Measurements from ENCODE around the gene CAMTA1.

CAMTA1 gene

DNA sequence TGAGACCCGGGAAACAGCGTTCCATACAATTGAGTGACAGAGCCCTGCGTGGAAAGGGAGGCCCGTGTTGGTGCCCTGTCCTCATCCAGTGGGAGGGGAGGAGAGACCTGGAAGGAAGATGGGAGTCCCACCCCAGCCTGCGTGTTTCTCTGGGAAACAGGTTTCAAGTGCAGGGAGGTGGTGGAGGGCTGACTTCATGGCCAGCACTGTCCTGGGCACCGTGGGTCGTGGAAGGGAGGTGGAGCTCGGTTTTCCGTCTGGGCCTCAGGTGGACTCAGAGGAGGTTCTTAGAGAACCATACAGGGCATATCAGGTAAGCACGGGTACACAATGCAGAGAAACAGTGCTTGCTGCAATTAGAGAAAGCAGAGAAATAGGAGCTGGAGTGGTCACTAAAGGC lies 222.6 kb downstream of the CAMTA1 start:
- TF ChIP-seq, protein P1, sequence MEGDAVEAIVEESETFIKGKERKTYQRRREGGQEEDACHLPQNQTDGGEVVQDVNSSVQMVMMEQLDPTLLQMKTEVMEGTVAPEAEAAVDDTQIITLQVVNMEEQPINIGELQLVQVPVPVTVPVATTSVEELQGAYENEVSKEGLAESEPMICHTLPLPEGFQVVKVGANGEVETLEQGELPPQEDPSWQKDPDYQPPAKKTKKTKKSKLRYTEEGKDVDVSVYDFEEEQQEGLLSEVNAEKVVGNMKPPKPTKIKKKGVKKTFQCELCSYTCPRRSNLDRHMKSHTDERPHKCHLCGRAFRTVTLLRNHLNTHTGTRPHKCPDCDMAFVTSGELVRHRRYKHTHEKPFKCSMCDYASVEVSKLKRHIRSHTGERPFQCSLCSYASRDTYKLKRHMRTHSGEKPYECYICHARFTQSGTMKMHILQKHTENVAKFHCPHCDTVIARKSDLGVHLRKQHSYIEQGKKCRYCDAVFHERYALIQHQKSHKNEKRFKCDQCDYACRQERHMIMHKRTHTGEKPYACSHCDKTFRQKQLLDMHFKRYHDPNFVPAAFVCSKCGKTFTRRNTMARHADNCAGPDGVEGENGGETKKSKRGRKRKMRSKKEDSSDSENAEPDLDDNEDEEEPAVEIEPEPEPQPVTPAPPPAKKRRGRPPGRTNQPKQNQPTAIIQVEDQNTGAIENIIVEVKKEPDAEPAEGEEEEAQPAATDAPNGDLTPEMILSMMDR (IDR thresholded peaks at IDR 0.05; ENCODE audit: insufficient read depth, low read depth, low read length, missing control alignments), result no peak
- DNase-seq (ENCODE audit: low read depth), result no peak
- H3K4me3 ChIP-seq (ENCODE audit: low read depth, low read length), result no peak overlapping the region

DNA sequence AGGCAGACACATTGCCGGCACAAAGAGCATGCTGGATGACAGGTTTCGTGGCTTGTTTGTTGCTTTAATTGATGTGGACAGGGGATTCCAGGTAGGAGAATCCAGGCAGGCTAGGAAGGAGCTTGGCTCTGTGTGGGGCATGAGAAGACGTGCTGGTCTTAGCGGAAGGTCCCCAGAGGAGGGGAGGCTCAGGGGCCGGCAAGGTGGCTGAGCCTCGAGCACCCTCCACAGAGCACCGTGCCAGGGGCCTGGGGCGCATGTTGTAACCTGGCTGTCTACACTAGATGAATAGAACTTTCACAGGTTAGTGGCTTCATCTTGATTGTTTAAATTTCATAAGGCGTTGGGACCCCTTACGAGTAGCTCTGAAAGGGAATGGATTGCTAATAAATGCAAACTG lies 223.1 kb downstream of the CAMTA1 start:
- no peak overlapping the region for H3K4me3 ChIP-seq (ENCODE audit: low read depth, low read length)
- no peak for DNase-seq (ENCODE audit: low read depth)
- TF ChIP-seq, protein P1 (IDR thresholded peaks at IDR 0.05; ENCODE audit: insufficient read depth, low read depth, low read length, missing control alignments), result no peak

DNA sequence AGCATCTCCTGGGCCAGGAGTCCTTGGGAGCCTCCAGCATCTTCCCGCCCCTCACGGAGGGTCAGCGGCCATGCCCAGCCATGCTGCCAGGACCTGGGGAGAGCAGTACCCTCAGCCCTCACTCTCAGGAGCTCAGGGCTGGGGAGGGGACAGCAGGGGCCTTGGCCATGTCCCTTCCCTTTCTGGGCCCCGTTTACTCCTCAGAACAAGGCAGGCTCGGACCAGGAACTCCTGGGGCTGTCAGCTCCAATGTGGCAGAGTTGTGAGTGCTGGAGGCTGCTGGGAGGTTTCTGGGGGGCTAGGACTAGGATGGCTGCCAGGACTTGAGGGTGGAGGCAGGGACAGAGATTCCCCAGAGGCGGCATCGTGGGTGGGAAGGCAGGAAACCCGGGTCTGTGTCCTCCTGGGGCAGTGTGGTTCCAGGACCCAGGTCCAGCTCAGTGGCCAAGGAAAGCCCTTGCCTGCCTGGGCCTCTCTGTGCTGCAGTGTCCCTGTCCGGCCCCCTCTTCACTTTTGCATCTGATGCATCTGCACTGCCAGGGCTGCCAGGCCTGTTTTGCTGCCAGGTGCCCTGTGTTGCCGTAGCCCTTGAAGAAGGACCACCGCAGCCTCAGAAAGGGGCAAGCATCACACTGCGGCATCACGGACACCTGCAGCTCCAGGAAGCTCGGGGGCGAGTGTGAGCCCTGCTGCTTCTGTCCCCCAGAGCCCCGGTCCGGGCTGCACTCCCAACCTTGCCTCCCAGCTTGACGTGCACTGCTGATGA lies 223.9 kb downstream of the CAMTA1 start:
- TF ChIP-seq, protein P1 (IDR thresholded peaks at IDR 0.05; ENCODE audit: insufficient read depth, low read depth, low read length, missing control alignments), result no peak
- no peak for DNase-seq (ENCODE audit: low read depth)

DNA sequence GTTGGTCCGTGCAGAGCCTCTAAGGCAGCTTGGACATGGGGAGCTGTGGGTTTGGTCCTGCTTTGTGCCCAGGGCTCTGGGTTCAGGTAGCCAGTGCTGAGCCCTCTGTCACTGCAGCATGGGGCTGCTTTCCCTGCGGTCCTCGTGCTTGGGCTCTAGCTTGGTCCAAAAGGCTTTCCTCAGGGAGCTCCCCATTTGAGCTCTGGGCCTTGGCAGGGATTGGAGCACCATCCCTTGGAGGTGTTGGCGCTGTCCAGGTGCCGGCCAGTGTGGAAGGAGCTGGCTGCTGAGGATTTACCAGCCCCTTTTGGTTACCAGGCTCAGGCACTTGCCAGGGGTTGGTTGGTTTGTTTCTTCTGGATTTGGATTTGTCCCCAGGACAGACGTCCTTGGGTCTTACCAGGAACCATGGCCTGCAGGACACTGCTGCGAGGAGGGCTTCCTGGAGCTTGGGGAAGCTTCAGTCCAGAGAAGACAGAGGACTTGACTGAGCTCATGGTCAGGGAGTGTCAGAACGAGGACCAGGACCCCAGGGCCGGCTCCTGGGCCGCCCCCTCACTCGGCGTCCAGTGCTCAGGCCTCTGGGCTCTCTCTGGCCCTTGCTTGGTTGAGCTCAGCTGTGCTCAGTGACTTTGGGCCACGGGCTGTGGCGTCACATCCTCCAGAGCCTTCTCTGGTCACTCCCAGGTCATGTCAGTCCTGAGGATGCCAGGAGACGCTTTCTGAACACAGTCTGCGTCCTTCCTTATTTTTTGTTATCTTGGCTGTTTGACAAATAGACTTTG lies 224.7 kb downstream of the CAMTA1 start:
- TF ChIP-seq, protein P1 (IDR thresholded peaks at IDR 0.05; ENCODE audit: insufficient read depth, low read depth, low read length, missing control alignments), result no peak
- DNase-seq (ENCODE audit: low read depth), result no peak
- H3K4me3 ChIP-seq (ENCODE audit: low read depth, low read length), result no peak overlapping the region

More for the DNA sequence above, 223.9 kb downstream of the CAMTA1 start:
- no peak overlapping the region for H3K4me3 ChIP-seq (ENCODE audit: low read depth, low read length)

DNA sequence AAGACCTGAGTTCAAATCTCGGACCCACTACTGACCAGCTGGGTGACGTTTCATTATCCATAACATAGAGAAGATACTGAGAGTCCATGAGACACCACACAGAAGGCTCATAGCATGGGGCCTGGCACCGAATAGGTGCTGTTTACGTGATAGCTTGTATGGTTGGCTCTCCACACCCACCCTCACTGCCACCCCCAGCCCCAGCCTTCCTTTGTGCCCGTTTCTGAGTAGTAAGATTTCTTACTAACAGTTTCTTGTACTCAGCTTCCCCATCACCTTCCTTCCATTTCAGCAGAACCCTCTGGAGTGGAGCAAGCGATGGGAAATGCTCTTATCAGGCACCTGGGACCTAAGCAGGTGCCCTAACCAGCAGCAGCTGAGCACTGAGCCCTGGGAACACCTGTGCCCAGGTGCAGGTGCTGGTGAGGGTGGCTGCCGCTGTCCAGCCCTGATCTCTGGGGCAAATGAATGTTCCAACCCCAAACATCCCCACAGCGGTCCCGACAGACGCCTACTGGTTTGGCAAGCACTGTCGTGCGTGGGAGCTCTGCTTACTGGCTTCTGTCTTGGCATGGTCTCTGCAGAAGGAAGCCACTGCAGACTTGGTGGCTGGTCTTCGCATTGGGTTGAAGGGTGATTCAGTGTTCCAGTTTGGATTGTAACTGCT lies 225.4 kb downstream of the CAMTA1 start:
- TF ChIP-seq, protein P1 (IDR thresholded peaks at IDR 0.05; ENCODE audit: insufficient read depth, low read depth, low read length, missing control alignments), result no peak
- no peak for DNase-seq (ENCODE audit: low read depth)
- no peak overlapping the region for H3K4me3 ChIP-seq (ENCODE audit: low read depth, low read length)

DNA sequence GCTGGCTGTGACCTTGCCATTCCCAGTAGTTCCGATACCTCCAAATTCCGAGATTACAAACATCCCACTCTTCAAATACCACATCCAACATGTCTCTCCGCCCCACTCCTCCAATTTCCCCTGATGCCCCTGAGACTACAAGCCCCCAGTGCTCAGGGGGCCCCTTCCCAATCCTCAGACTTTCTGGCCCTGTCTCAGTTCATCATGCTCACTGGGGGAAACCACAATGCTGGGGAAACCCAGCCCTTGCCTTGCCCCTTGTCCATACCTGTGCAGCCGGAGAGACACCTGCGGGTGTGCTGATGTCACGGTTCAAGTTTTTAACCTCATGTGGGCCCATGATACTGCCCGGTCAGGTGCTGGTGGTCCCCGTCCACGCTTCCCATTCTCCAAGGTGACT lies 226.6 kb downstream of the CAMTA1 start:
- DNase-seq (ENCODE audit: low read depth), result no peak
- TF ChIP-seq, protein P1 (IDR thresholded peaks at IDR 0.05; ENCODE audit: insufficient read depth, low read depth, low read length, missing control alignments), result no peak
- no peak overlapping the region for H3K4me3 ChIP-seq (ENCODE audit: low read depth, low read length)

Measured in GM12865 (cell line).